ENCODE measurements around the gene IQCM. TPM values are rescaled to one million over a fixed set of nuclear protein-coding genes. Genes with fewer than 3 reads are reported as not detected.

Gene IQCM
- total RNA-seq, 6 experiments from 2014 or later, result 0.10 TPM; not detected in 5

- Mint-ChIP-seq H3K27me3 (ENCODE audit: insufficient read depth) (no peaks in the 10 kb centered on the region; the same call in none of the 2 replicates), H3K27ac (no peak overlapping the region)
Observed at GRCh38 chr4:149595500-149595899, 220.1 kb downstream of the IQCM start.

GRCh38 chr4:149589826-149590225, 225.8 kb downstream of the IQCM start:
- TF ChIP-seq, protein P1, sequence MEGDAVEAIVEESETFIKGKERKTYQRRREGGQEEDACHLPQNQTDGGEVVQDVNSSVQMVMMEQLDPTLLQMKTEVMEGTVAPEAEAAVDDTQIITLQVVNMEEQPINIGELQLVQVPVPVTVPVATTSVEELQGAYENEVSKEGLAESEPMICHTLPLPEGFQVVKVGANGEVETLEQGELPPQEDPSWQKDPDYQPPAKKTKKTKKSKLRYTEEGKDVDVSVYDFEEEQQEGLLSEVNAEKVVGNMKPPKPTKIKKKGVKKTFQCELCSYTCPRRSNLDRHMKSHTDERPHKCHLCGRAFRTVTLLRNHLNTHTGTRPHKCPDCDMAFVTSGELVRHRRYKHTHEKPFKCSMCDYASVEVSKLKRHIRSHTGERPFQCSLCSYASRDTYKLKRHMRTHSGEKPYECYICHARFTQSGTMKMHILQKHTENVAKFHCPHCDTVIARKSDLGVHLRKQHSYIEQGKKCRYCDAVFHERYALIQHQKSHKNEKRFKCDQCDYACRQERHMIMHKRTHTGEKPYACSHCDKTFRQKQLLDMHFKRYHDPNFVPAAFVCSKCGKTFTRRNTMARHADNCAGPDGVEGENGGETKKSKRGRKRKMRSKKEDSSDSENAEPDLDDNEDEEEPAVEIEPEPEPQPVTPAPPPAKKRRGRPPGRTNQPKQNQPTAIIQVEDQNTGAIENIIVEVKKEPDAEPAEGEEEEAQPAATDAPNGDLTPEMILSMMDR (IDR thresholded peaks at IDR 0.05), result no peak
- H3K9me3 Mint-ChIP-seq, result peaks cover 5% of the 10 kb centered on the region
- H3K4me1 Mint-ChIP-seq (ENCODE audit: low read depth), result no peaks in the 10 kb centered on the region
- H3K27me3 Mint-ChIP-seq (ENCODE audit: insufficient read depth), result no peaks in the 10 kb centered on the region; the same call in 1 of the 2 replicates
- H3K4me3 Mint-ChIP-seq, result no peak overlapping the region
- H3K36me3 Mint-ChIP-seq (ENCODE audit: low read depth), result no peaks in the 10 kb centered on the region
- no peak for DNase-seq
- no peak overlapping the region for H3K27ac Mint-ChIP-seq

More at GRCh38 chr4:149595500-149595899, 220.1 kb downstream of the IQCM start:
- Mint-ChIP-seq H3K9me3 (peaks cover 5% of the 10 kb centered on the region), H3K4me1 (ENCODE audit: low read depth) (no peaks in the 10 kb centered on the region), H3K4me3 (no peak overlapping the region), H3K36me3 (ENCODE audit: low read depth) (no peaks in the 10 kb centered on the region)
- DNase-seq, result no peak
- TF ChIP-seq, protein P1 (IDR thresholded peaks at IDR 0.05), result no peak

DNA sequence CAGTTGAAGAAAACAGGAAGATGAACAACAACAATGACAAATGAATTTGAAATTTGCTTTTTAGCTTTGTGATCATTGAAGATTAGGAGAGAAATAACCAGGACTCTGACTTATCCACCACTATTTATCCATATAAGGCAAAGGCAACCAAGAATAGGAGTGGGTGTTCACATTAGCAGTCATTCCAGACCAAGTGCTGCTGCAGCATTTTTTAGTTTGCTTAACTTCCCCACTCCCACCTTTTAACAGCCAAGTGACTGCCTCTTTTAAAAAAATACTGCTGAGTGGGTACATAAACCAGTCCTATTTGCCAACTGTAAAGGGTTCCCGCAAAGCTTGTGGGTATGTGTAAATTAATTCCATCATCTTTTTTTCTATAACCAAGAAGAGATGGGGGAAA, 230.9 kb downstream of the IQCM start:
- H3K4me3 Mint-ChIP-seq, result no peak overlapping the region
- no peaks in the 10 kb centered on the region for H3K4me1 Mint-ChIP-seq (ENCODE audit: low read depth)
- H3K27me3 Mint-ChIP-seq (ENCODE audit: insufficient read depth), result no peaks in the 10 kb centered on the region
- TF ChIP-seq, protein P1 (IDR thresholded peaks at IDR 0.05), result no peak
- no peaks in the 10 kb centered on the region for H3K36me3 Mint-ChIP-seq (ENCODE audit: low read depth)
- DNase-seq, result no peak
- no peak overlapping the region for H3K27ac Mint-ChIP-seq
- H3K9me3 Mint-ChIP-seq, result no peaks in the 10 kb centered on the region

DNA sequence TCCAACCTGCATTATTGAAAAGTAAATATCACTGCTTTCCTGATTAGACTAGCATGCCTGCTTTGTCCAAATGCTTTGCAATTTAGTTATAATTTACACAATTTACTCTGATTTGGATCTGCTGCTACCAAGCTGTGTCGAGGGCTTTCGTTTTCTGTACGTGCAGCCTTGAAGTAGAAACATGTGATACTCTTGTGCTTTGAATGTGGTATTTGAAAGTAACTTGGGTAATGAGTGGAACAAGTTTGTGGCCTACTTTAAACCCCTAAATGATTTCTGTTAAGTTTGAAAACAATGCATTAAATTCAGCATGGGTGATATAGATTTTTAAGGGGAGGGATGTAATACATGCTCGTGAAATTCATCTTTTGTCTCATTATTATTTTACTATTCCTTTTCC, 240.7 kb downstream of the IQCM start:
- DNase-seq, result no peak
- no peaks in the 10 kb centered on the region for H3K9me3 Mint-ChIP-seq
- no peak overlapping the region for H3K4me3 Mint-ChIP-seq
- H3K27ac Mint-ChIP-seq, result no peak overlapping the region
- H3K27me3 Mint-ChIP-seq (ENCODE audit: insufficient read depth), result no peaks in the 10 kb centered on the region
- H3K4me1 Mint-ChIP-seq (ENCODE audit: low read depth), result no peaks in the 10 kb centered on the region
- TF ChIP-seq, protein P1 (IDR thresholded peaks at IDR 0.05), result no peak
- H3K36me3 Mint-ChIP-seq (ENCODE audit: low read depth), result no peaks in the 10 kb centered on the region

DNA sequence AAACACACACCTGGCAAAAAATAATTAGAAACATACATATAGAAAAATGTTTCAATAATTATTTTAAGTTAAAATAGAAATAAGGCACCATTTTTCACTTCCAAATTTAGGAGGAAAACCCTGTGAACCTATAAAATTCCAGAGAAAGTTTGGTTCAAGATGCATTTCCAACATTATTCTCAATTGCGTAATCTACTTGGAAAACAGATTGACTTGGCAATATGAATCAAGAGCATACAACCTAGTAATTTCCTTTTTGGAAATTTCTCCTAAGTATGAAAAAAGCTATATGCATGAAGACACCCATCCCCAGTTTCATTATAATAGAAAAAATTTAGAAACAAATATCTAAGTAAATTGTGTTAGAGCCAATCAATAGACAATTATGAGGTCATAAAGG, 242.9 kb downstream of the IQCM start:
- no peaks in the 10 kb centered on the region for H3K9me3 Mint-ChIP-seq
- DNase-seq, result no peak
- TF ChIP-seq, protein P1 (IDR thresholded peaks at IDR 0.05), result no peak

DNA sequence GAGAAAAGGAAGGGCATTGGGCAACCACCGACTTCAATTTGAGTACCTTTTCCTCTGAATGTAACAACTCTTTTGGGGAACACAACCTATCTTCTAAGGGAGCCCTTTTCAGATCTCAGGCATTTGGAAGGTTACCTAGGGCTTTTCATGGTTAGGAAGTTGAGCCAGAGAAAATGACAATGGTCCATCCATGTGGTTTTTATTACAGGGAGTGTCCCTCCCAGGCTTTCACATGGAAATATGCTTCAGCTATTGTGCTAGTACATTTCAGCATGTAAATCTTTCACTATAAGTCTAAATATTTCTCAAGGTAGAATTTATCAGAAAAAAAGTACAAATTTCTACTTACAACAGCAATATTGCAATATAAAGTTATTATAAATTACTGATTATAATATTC, 259.8 kb downstream of the IQCM start:
- no peak overlapping the region for H3K4me3 Mint-ChIP-seq
- H3K27ac Mint-ChIP-seq, result no peak overlapping the region
- H3K9me3 Mint-ChIP-seq, result peaks cover 6% of the 10 kb centered on the region
- DNase-seq, result no peak
- H3K36me3 Mint-ChIP-seq (ENCODE audit: low read depth), result no peaks in the 10 kb centered on the region
- no peaks in the 10 kb centered on the region; the same call in none of the 2 replicates for H3K27me3 Mint-ChIP-seq (ENCODE audit: insufficient read depth)
- no peaks in the 10 kb centered on the region for H3K4me1 Mint-ChIP-seq (ENCODE audit: low read depth)
- TF ChIP-seq, protein P1 (IDR thresholded peaks at IDR 0.05), result no peak

More for the DNA sequence above, 242.9 kb downstream of the IQCM start:
- Mint-ChIP-seq H3K27me3 (ENCODE audit: insufficient read depth) (peaks cover 1% of the 10 kb centered on the region; the same call in 1 of the 2 replicates), H3K36me3 (ENCODE audit: low read depth) (no peaks in the 10 kb centered on the region), H3K4me1 (ENCODE audit: low read depth) (no peaks in the 10 kb centered on the region), H3K4me3 (no peak overlapping the region), H3K27ac (no peak overlapping the region)
